ENCODE results near the gene GRAP2. TPM values are rescaled to one million over a fixed set of nuclear protein-coding genes. Genes with fewer than 3 reads are reported as not detected.

Gene GRAP2
- total and polyA plus RNA-seq, 9 of the 15 experiments (the other 6 are each of a cell fraction or from before 2014, with no cell fraction given) = 4.8 to 88.7 (median 60.4) TPM

- TF ChIP-seq THAP12 (CRISPR knock-in tag; IDR thresholded peaks at IDR 0.05) (no peak), JUN (IDR thresholded peaks at IDR 0.05; ENCODE audit: borderline replicate concordance, low read depth, low read length) (no peak), JUN (CRISPR knock-in tag; IDR thresholded peaks at IDR 0.05; ENCODE audit: borderline replicate concordance) (no peak), CBX1 (IDR thresholded peaks at IDR 0.05; ENCODE audit: low read depth) (no peak), MGA (IDR thresholded peaks at IDR 0.05) (peak; percentile 59), ZNF707 (CRISPR knock-in tag; conservative IDR thresholded peaks at IDR 0.05) (no peak), TEAD4 (IDR thresholded peaks at IDR 0.05; ENCODE audit: low read length) (no peak), TEAD4 (CRISPR knock-in tag; IDR thresholded peaks at IDR 0.05; ENCODE audit: borderline replicate concordance) (no peak), NFRKB (IDR thresholded peaks at IDR 0.05; ENCODE audit: low read depth) (no peak), GATA2 (CRISPR knock-in tag; IDR thresholded peaks at IDR 0.05) (no peak)
Measured at GRCh38 chr22:39877079-39877845, 23.6 kb upstream of the GRAP2 start (continued).

Measured in K562 (cell line).